Measurements from ENCODE around the gene ZFR.

The ZFR gene

GRCh38 chr5:32473072-32473471 is 28.5 kb upstream of the ZFR start:
- no peak for DNase-seq
- H4K8ac ChIP-seq (ENCODE audit: low read depth, low read length), result no peak overlapping the region
- H3K4ac ChIP-seq (ENCODE audit: low read depth, low read length), result no peak overlapping the region
- no peak overlapping the region for H3K18ac ChIP-seq (ENCODE audit: low read length)
- no peak overlapping the region for H3K9ac ChIP-seq (ENCODE audit: low read length)
- H2BK120ac ChIP-seq (ENCODE audit: low read depth, low read length), result no peak overlapping the region
- no CpG with 5 or more reads among the region's 7 CpGs for WGBS (ENCODE audit: extremely low coverage, insufficient coverage, low lambda C conversion rate)
- no peak overlapping the region for H2BK15ac ChIP-seq (replicated peaks; ENCODE audit: low read depth)
- H3K23ac ChIP-seq (ENCODE audit: low read length), result no peak overlapping the region
- no peak overlapping the region for H3K56ac ChIP-seq (ENCODE audit: low read length)
- H3K27ac ChIP-seq (ENCODE audit: low read depth, low read length), result no peak overlapping the region
- H4K5ac ChIP-seq (ENCODE audit: low read length), result no peak overlapping the region
- no peaks in the 10 kb centered on the region for H3K79me1 ChIP-seq (ENCODE audit: low read length)
- H3K36me3 ChIP-seq (ENCODE audit: control insufficient read depth, insufficient read depth, low read length), result no peaks in the 10 kb centered on the region
- H3K4me3 ChIP-seq (ENCODE audit: low read length), result no peak overlapping the region
- no peak overlapping the region for H2AK5ac ChIP-seq (ENCODE audit: low read length)
- H3K27me3 ChIP-seq (ENCODE audit: insufficient read depth, low read length, poor library complexity), result no peaks in the 10 kb centered on the region
- no peak overlapping the region for H2BK5ac ChIP-seq (ENCODE audit: low read length)
- H3K79me2 ChIP-seq (ENCODE audit: control insufficient read depth, insufficient read depth, low read length), result no peaks in the 10 kb centered on the region
- H3K4me2 ChIP-seq (ENCODE audit: low read length), result no peak overlapping the region
- H3K4me1 ChIP-seq (ENCODE audit: control insufficient read depth, low read depth, low read length), result peaks cover 5% of the 10 kb centered on the region

DNA sequence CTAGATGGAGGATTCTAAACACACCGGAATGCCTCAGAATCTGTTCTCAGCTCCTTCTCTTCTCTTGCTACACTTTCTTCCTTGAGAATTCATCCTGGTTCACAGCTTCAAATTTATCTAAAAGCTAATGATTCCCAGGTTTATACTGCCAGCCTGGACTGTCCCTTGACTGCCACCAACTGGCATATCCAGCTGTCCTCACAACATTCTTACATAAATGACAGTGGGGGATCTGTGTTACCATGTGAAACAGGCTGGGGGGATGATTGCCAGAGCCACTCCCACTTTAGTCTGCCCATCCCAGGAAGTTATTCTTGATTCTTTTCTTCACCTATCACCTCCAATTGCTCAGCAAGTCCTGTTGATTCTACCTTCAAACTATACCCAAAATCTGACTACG is 27.2 kb upstream of the ZFR start:
- no peak overlapping the region for H2AK5ac ChIP-seq (ENCODE audit: low read length)
- H3K56ac ChIP-seq (ENCODE audit: low read length), result no peak overlapping the region
- no peak overlapping the region for H3K4ac ChIP-seq (ENCODE audit: low read depth, low read length)
- no peak overlapping the region for H2BK5ac ChIP-seq (ENCODE audit: low read length)
- H3K27ac ChIP-seq (ENCODE audit: low read depth, low read length), result no peak overlapping the region
- no peaks in the 10 kb centered on the region for H3K79me1 ChIP-seq (ENCODE audit: low read length)
- H3K9ac ChIP-seq (ENCODE audit: low read length), result no peak overlapping the region
- no CpG with 5 or more reads among the region's 2 CpGs for WGBS (ENCODE audit: extremely low coverage, insufficient coverage, low lambda C conversion rate)
- H3K4me3 ChIP-seq (ENCODE audit: low read length), result no peak overlapping the region
- H3K36me3 ChIP-seq (ENCODE audit: control insufficient read depth, insufficient read depth, low read length), result no peaks in the 10 kb centered on the region
- H4K8ac ChIP-seq (ENCODE audit: low read depth, low read length), result no peak overlapping the region
- H3K4me2 ChIP-seq (ENCODE audit: low read length), result no peak overlapping the region
- H3K23ac ChIP-seq (ENCODE audit: low read length), result no peak overlapping the region
- H3K79me2 ChIP-seq (ENCODE audit: control insufficient read depth, insufficient read depth, low read length), result no peaks in the 10 kb centered on the region
- peaks cover 5% of the 10 kb centered on the region for H3K4me1 ChIP-seq (ENCODE audit: control insufficient read depth, low read depth, low read length)
- H2BK120ac ChIP-seq (ENCODE audit: low read depth, low read length), result no peak overlapping the region
- no peaks in the 10 kb centered on the region for H3K27me3 ChIP-seq (ENCODE audit: insufficient read depth, low read length, poor library complexity)
- no peak overlapping the region for H2BK15ac ChIP-seq (replicated peaks; ENCODE audit: low read depth)
- H4K5ac ChIP-seq (ENCODE audit: low read length), result no peak overlapping the region
- peak; percentile 71 for DNase-seq
- H3K18ac ChIP-seq (ENCODE audit: low read length), result no peak overlapping the region

DNA sequence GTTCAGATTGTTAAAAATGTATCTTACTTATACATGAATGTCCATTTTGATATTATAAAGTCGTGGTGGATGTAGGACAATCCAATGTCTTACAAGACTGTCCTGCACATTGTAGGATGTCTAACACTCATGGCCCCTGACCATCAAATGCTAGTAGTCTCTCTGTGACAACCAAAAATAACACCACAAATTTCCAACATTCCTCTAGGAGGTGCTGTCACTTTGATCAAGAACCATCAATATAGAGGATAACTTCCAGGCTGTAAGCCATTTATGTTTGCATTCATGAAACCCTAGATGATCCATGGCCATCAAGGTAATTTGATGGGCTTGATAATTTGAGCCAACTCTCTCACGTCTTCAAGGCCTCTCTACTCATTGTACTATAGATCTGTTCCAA is 20.5 kb upstream of the ZFR start:
- no peak overlapping the region for H3K23ac ChIP-seq (ENCODE audit: low read length)
- no peaks in the 10 kb centered on the region for H3K79me2 ChIP-seq (ENCODE audit: control insufficient read depth, insufficient read depth, low read length)
- H3K4ac ChIP-seq (ENCODE audit: low read depth, low read length), result no peak overlapping the region
- WGBS (ENCODE audit: extremely low coverage, insufficient coverage, low lambda C conversion rate), result no CpG with 5 or more reads among the region's 2 CpGs
- H3K79me1 ChIP-seq (ENCODE audit: low read length), result no peaks in the 10 kb centered on the region
- H4K5ac ChIP-seq (ENCODE audit: low read length), result no peak overlapping the region
- H3K4me3 ChIP-seq (ENCODE audit: low read length), result no peak overlapping the region
- H3K9ac ChIP-seq (ENCODE audit: low read length), result no peak overlapping the region
- H3K18ac ChIP-seq (ENCODE audit: low read length), result no peak overlapping the region
- H2AK5ac ChIP-seq (ENCODE audit: low read length), result no peak overlapping the region
- no peak overlapping the region for H2BK15ac ChIP-seq (replicated peaks; ENCODE audit: low read depth)
- H3K36me3 ChIP-seq (ENCODE audit: control insufficient read depth, insufficient read depth, low read length), result no peaks in the 10 kb centered on the region
- no peak overlapping the region for H3K4me2 ChIP-seq (ENCODE audit: low read length)
- H2BK120ac ChIP-seq (ENCODE audit: low read depth, low read length), result no peak overlapping the region
- H4K8ac ChIP-seq (ENCODE audit: low read depth, low read length), result no peak overlapping the region
- H3K56ac ChIP-seq (ENCODE audit: low read length), result no peak overlapping the region
- H2BK5ac ChIP-seq (ENCODE audit: low read length), result no peak overlapping the region
- no peaks in the 10 kb centered on the region for H3K27me3 ChIP-seq (ENCODE audit: insufficient read depth, low read length, poor library complexity)
- H3K4me1 ChIP-seq (ENCODE audit: control insufficient read depth, low read depth, low read length), result no peaks in the 10 kb centered on the region
- no peak overlapping the region for H3K27ac ChIP-seq (ENCODE audit: low read depth, low read length)
- peak; percentile 22 for DNase-seq

GRCh38 chr5:32462618-32463017 is 18.1 kb upstream of the ZFR start:
- Histone ChIP-seq H3K4me3 (ENCODE audit: low read length) (no peak overlapping the region), H2BK5ac (ENCODE audit: low read length) (no peak overlapping the region), H3K9ac (ENCODE audit: low read length) (no peak overlapping the region), H2BK15ac (replicated peaks; ENCODE audit: low read depth) (no peak overlapping the region), H3K27ac (ENCODE audit: low read depth, low read length) (no peak overlapping the region), H3K79me2 (ENCODE audit: control insufficient read depth, insufficient read depth, low read length) (no peaks in the 10 kb centered on the region), H4K5ac (ENCODE audit: low read length) (no peak overlapping the region), H3K27me3 (ENCODE audit: insufficient read depth, low read length, poor library complexity) (no peaks in the 10 kb centered on the region), H3K79me1 (ENCODE audit: low read length) (no peaks in the 10 kb centered on the region), H3K36me3 (ENCODE audit: control insufficient read depth, insufficient read depth, low read length) (no peaks in the 10 kb centered on the region), H3K23ac (ENCODE audit: low read length) (no peak overlapping the region), H3K18ac (ENCODE audit: low read length) (no peak overlapping the region), H4K8ac (ENCODE audit: low read depth, low read length) (no peak overlapping the region), H2AK5ac (ENCODE audit: low read length) (no peak overlapping the region), H3K56ac (ENCODE audit: low read length) (no peak overlapping the region), H3K4ac (ENCODE audit: low read depth, low read length) (no peak overlapping the region), H2BK120ac (ENCODE audit: low read depth, low read length) (no peak overlapping the region), H3K4me2 (ENCODE audit: low read length) (no peak overlapping the region), H3K4me1 (ENCODE audit: control insufficient read depth, low read depth, low read length) (no peaks in the 10 kb centered on the region)
- WGBS (ENCODE audit: extremely low coverage, insufficient coverage, low lambda C conversion rate), result no CpG with 5 or more reads among the region's 1 CpG
- DNase-seq, result peak; percentile 11

DNA sequence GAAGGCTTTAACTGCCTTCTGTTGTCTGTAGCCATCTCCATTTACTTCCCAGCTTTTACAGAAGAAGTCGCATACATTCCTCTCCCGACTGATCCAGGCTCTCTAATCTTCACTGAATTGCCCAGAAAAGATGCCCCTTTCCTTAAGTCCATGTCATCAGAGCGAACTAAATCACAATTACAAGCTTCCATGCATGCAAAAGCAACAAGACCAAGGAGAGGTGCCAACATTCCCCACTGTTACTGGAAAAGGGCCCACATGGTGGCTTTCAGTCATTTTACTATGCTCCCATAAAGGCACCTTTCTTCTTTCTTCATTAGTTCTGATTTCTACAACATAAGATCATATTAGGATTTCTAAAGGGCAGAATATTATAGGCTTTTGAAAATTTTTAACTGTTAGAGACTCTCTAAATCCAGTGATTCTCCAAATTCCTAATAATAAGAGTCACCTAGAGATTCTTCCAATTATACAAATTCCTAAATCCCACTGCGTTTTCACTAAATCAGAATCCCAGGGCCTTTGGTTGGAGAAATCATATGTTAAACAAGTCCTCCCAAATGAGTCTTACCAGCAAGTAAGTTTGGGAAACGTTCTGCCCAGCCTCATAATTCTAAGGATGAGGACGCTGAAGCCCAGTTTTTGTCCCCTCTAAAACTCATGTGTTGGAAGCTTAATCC is 17.0 kb upstream of the ZFR start:
- H3K79me1 ChIP-seq (ENCODE audit: low read length), result no peaks in the 10 kb centered on the region
- no peak overlapping the region for H3K56ac ChIP-seq (ENCODE audit: low read length)
- DNase-seq, result no peak
- no CpG with 5 or more reads among the region's 6 CpGs for WGBS (ENCODE audit: extremely low coverage, insufficient coverage, low lambda C conversion rate)
- H2BK5ac ChIP-seq (ENCODE audit: low read length), result no peak overlapping the region
- H3K9ac ChIP-seq (ENCODE audit: low read length), result no peak overlapping the region
- no peaks in the 10 kb centered on the region for H3K36me3 ChIP-seq (ENCODE audit: control insufficient read depth, insufficient read depth, low read length)
- H2BK15ac ChIP-seq (replicated peaks; ENCODE audit: low read depth), result no peak overlapping the region
- no peak overlapping the region for H3K27ac ChIP-seq (ENCODE audit: low read depth, low read length)
- no peak overlapping the region for H3K4ac ChIP-seq (ENCODE audit: low read depth, low read length)
- no peak overlapping the region for H3K23ac ChIP-seq (ENCODE audit: low read length)
- no peak overlapping the region for H2AK5ac ChIP-seq (ENCODE audit: low read length)
- no peaks in the 10 kb centered on the region for H3K27me3 ChIP-seq (ENCODE audit: insufficient read depth, low read length, poor library complexity)
- no peak overlapping the region for H3K18ac ChIP-seq (ENCODE audit: low read length)
- no peak overlapping the region for H4K5ac ChIP-seq (ENCODE audit: low read length)
- H2BK120ac ChIP-seq (ENCODE audit: low read depth, low read length), result no peak overlapping the region
- no peaks in the 10 kb centered on the region for H3K4me1 ChIP-seq (ENCODE audit: control insufficient read depth, low read depth, low read length)
- no peak overlapping the region for H3K4me2 ChIP-seq (ENCODE audit: low read length)
- H3K79me2 ChIP-seq (ENCODE audit: control insufficient read depth, insufficient read depth, low read length), result no peaks in the 10 kb centered on the region
- no peak overlapping the region for H3K4me3 ChIP-seq (ENCODE audit: low read length)
- no peak overlapping the region for H4K8ac ChIP-seq (ENCODE audit: low read depth, low read length)

DNA sequence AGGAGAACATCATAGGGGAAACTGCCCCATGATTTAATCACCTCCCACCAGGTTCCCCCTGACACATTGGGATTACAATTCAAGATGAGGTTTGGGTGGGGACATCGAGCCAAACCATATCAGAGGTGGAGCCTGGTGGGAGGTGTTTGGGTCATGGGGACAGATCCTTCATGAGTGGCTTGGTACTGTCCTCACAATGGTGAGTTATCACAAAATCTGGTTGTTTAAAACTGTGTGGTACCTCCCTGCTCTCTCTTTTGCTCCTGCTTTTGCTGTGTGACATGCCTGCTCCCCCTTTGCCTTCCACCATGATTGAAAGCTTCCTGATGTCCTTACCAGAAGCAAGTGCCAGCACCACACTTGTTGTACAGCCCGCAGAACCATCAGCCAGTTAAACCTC is 16.2 kb upstream of the ZFR start:
- Histone ChIP-seq H3K23ac (ENCODE audit: low read length) (no peak overlapping the region), H2AK5ac (ENCODE audit: low read length) (no peak overlapping the region), H3K79me1 (ENCODE audit: low read length) (no peaks in the 10 kb centered on the region), H3K27me3 (ENCODE audit: insufficient read depth, low read length, poor library complexity) (no peaks in the 10 kb centered on the region), H3K4me2 (ENCODE audit: low read length) (no peak overlapping the region), H3K4me1 (ENCODE audit: control insufficient read depth, low read depth, low read length) (no peaks in the 10 kb centered on the region), H2BK5ac (ENCODE audit: low read length) (no peak overlapping the region), H3K18ac (ENCODE audit: low read length) (no peak overlapping the region), H3K9ac (ENCODE audit: low read length) (no peak overlapping the region), H3K27ac (ENCODE audit: low read depth, low read length) (no peak overlapping the region), H3K79me2 (ENCODE audit: control insufficient read depth, insufficient read depth, low read length) (no peaks in the 10 kb centered on the region), H4K5ac (ENCODE audit: low read length) (no peak overlapping the region), H3K56ac (ENCODE audit: low read length) (no peak overlapping the region), H2BK15ac (replicated peaks; ENCODE audit: low read depth) (no peak overlapping the region), H2BK120ac (ENCODE audit: low read depth, low read length) (no peak overlapping the region), H3K36me3 (ENCODE audit: control insufficient read depth, insufficient read depth, low read length) (no peaks in the 10 kb centered on the region), H3K4ac (ENCODE audit: low read depth, low read length) (no peak overlapping the region), H4K8ac (ENCODE audit: low read depth, low read length) (no peak overlapping the region), H3K4me3 (ENCODE audit: low read length) (no peak overlapping the region)
- DNase-seq, result no peak
- no CpG with 5 or more reads among the region's 2 CpGs for WGBS (ENCODE audit: extremely low coverage, insufficient coverage, low lambda C conversion rate)

All from mesendoderm (in vitro differentiated cells).